ENCODE data around the gene ID2. TPM values are rescaled to one million over a fixed set of nuclear protein-coding genes. Genes with fewer than 3 reads are reported as not detected.

ID2 gene
- polyA plus RNA-seq, result 10 to 100 TPM; 12.7 to 23.1 TPM

- WGBS, 2 donors, result 0 to 1% methylated on average over 61 to 67 of the region's 70 CpGs
- Histone ChIP-seq H3K36me3 (ENCODE audit: control insufficient read depth in 2 of 2, insufficient read depth in 2 of 2, low read length in 1 of 2) (no peaks in the 10 kb centered on the region), H3K4me1 (ENCODE audit: control insufficient read depth in 2 of 2, insufficient read depth in 2 of 2, low read length in 1 of 2) (peaks cover 2 to 3% of the 10 kb centered on the region in 2 donors), H3K4me3 (ENCODE audit: low read depth in 1 of 2, low read length in 2 of 2) (peak within 1 kb of the TSS; percentile 61 to 68), H3K9me3 (ENCODE audit: control insufficient read depth in 2 of 2, insufficient read depth in 1 of 2, low read depth in 1 of 2, low read length in 1 of 2) (no peaks in the 10 kb centered on the region), H3K27me3 (ENCODE audit: control insufficient read depth in 1 of 2, insufficient read depth in 2 of 2, low read length in 2 of 2) (no peaks in the 10 kb centered on the region), H3K27ac (ENCODE audit: low read depth in 2 of 2, low read length in 1 of 2) (peak within 1 kb of the TSS; percentile 86 to 89)
Measured at GRCh38 chr2:8681786-8682692, at the start of gene ID2. Gene ID2 (plus strand): TSS chr2:8682056. CDS start chr2:8682166, 110 bp downstream.

DNA sequence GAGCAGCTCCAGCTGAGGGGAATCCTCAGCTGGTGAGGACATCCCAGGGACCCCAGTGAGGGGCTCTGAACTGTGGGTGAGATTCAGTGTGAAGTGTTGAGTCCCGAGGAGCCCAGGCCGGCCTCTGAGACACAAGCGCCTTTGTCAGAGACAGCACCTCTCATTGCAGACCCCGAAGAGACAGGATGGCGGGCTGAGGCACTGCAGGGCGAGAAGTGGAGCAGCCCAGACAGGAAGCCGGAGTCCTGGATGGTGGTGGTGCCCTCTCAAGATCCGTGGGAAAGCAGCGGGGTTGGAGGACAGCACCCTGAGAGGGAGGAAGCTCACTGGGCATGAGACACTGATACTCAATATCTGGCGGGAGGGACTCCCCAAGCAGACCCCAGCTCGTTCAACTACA lies 49.1 kb upstream of the ID2 start:
- Histone ChIP-seq H3K4me3 (ENCODE audit: low read depth in 1 of 2, low read length in 2 of 2) (no peak overlapping the region), H3K27ac (ENCODE audit: low read depth in 2 of 2, low read length in 1 of 2) (no peak overlapping the region), H3K27me3 (ENCODE audit: control insufficient read depth in 1 of 2, insufficient read depth in 2 of 2, low read length in 2 of 2) (no peaks in the 10 kb centered on the region), H3K4me1 (ENCODE audit: control insufficient read depth in 2 of 2, insufficient read depth in 2 of 2, low read length in 1 of 2) (no peaks in the 10 kb centered on the region), H3K9me3 (ENCODE audit: control insufficient read depth in 2 of 2, insufficient read depth in 1 of 2, low read depth in 1 of 2, low read length in 1 of 2) (no peaks in the 10 kb centered on the region), H3K36me3 (ENCODE audit: control insufficient read depth in 2 of 2, insufficient read depth in 2 of 2, low read length in 1 of 2) (no peaks in the 10 kb centered on the region)
- 85 to 92% methylated on average over 11 of the region's 11 CpGs for WGBS, 2 donors

DNA sequence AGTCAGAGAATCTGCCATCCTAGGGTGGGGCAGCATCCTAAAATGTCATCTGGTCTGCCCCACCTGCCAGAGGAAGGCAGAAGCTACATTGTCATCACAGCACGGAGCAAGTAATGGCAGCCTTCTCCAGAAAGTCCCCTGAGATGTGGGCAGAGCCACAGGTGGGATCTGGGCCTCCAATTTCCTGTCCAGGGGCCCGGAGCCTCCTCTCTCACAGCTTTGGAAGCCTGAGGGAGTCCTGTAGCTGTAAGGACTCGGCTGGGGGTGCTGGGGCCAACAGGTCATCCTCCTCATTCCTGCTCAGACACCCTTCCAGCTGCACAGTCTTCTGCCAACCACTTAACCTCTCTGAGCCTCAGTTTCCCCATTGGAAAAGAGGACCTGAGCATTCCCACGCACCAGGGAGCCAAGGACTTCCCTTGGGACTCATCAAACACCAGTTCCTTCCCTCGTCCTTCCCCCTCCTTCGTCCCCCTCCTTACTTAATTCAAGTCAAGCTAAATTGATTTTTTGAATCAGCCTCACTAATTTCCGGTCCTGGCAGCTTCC lies 48.6 kb upstream of the ID2 start:
- H3K27ac ChIP-seq (ENCODE audit: low read depth in 2 of 2, low read length in 1 of 2), result no peak overlapping the region
- 70 to 72% methylated on average over 7 of the region's 7 CpGs for WGBS, 2 donors
- no peaks in the 10 kb centered on the region for H3K4me1 ChIP-seq (ENCODE audit: control insufficient read depth in 2 of 2, insufficient read depth in 2 of 2, low read length in 1 of 2)

DNA sequence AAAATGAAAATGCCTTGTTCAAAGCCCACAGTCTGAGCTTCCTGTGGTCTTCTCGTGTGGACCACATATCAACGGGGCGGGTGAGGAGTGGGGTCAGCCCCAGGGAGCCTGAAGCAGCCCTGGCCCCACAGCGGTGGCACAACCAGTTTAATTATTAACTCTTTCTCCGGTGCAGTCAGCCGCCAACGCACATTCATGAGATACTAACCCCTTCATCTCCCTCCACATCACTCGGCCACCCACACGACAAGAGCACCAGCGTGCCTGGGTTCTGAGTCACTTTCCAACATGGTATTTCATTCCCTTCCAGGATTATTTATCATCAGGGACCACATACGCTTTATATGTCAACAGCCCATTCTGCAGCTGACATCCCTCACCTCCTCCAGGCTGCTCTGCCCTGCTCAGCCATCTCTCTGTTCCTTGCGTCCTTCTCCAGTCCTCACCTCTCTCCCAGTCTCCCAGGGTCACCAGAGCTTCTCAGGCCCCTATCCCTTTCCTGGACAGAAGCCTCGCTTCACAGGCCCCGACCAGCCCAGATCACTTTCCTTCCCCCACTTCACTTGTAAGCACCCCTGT lies 48.0 kb upstream of the ID2 start:
- no peaks in the 10 kb centered on the region for H3K4me1 ChIP-seq (ENCODE audit: control insufficient read depth in 2 of 2, insufficient read depth in 2 of 2, low read length in 1 of 2)
- no peak overlapping the region for H3K4me3 ChIP-seq (ENCODE audit: low read depth in 1 of 2, low read length in 2 of 2)
- H3K27me3 ChIP-seq (ENCODE audit: control insufficient read depth in 1 of 2, insufficient read depth in 2 of 2, low read length in 2 of 2), result no peaks in the 10 kb centered on the region
- 47 to 61% methylated on average over 14 of the region's 14 CpGs for WGBS, 2 donors
- H3K27ac ChIP-seq (ENCODE audit: low read depth in 2 of 2, low read length in 1 of 2), result no peak overlapping the region
- no peaks in the 10 kb centered on the region for H3K9me3 ChIP-seq (ENCODE audit: control insufficient read depth in 2 of 2, insufficient read depth in 1 of 2, low read depth in 1 of 2, low read length in 1 of 2)
- no peaks in the 10 kb centered on the region for H3K36me3 ChIP-seq (ENCODE audit: control insufficient read depth in 2 of 2, insufficient read depth in 2 of 2, low read length in 1 of 2)

More for the DNA sequence above, 48.6 kb upstream of the ID2 start:
- no peaks in the 10 kb centered on the region for H3K27me3 ChIP-seq (ENCODE audit: control insufficient read depth in 1 of 2, insufficient read depth in 2 of 2, low read length in 2 of 2)
- H3K36me3 ChIP-seq (ENCODE audit: control insufficient read depth in 2 of 2, insufficient read depth in 2 of 2, low read length in 1 of 2), result no peaks in the 10 kb centered on the region
- H3K4me3 ChIP-seq (ENCODE audit: low read depth in 1 of 2, low read length in 2 of 2), result no peak overlapping the region
- H3K9me3 ChIP-seq (ENCODE audit: control insufficient read depth in 2 of 2, insufficient read depth in 1 of 2, low read depth in 1 of 2, low read length in 1 of 2), result no peaks in the 10 kb centered on the region

- Histone ChIP-seq H3K4me3 (ENCODE audit: low read depth in 1 of 2, low read length in 2 of 2) (no peak overlapping the region), H3K36me3 (ENCODE audit: control insufficient read depth in 2 of 2, insufficient read depth in 2 of 2, low read length in 1 of 2) (no peaks in the 10 kb centered on the region), H3K27ac (ENCODE audit: low read depth in 2 of 2, low read length in 1 of 2) (no peak overlapping the region), H3K4me1 (ENCODE audit: control insufficient read depth in 2 of 2, insufficient read depth in 2 of 2, low read length in 1 of 2) (no peaks in the 10 kb centered on the region), H3K27me3 (ENCODE audit: control insufficient read depth in 1 of 2, insufficient read depth in 2 of 2, low read length in 2 of 2) (no peaks in the 10 kb centered on the region), H3K9me3 (ENCODE audit: control insufficient read depth in 2 of 2, insufficient read depth in 1 of 2, low read depth in 1 of 2, low read length in 1 of 2) (no peaks in the 10 kb centered on the region)
- 92 to 94% methylated on average over 14 of the region's 14 CpGs for WGBS, 2 donors
Measured at GRCh38 chr2:8634466-8635172, 47.2 kb upstream of the ID2 start.

- Histone ChIP-seq H3K4me1 (ENCODE audit: control insufficient read depth in 2 of 2, insufficient read depth in 2 of 2, low read length in 1 of 2) (no peaks in the 10 kb centered on the region), H3K27ac (ENCODE audit: low read depth in 2 of 2, low read length in 1 of 2) (no peak overlapping the region), H3K36me3 (ENCODE audit: control insufficient read depth in 2 of 2, insufficient read depth in 2 of 2, low read length in 1 of 2) (no peaks in the 10 kb centered on the region), H3K9me3 (ENCODE audit: control insufficient read depth in 2 of 2, insufficient read depth in 1 of 2, low read depth in 1 of 2, low read length in 1 of 2) (no peaks in the 10 kb centered on the region), H3K4me3 (ENCODE audit: low read depth in 1 of 2, low read length in 2 of 2) (no peak overlapping the region), H3K27me3 (ENCODE audit: control insufficient read depth in 1 of 2, insufficient read depth in 2 of 2, low read length in 2 of 2) (no peaks in the 10 kb centered on the region)
- WGBS, 2 donors, result 83 to 89% methylated on average over 15 of the region's 15 CpGs
Measured at GRCh38 chr2:8636041-8636491, 45.8 kb upstream of the ID2 start.

- Histone ChIP-seq H3K27me3 (ENCODE audit: control insufficient read depth in 1 of 2, insufficient read depth in 2 of 2, low read length in 2 of 2) (no peaks in the 10 kb centered on the region), H3K27ac (ENCODE audit: low read depth in 2 of 2, low read length in 1 of 2) (peak overlapping the region in 1 of 2 donors; percentile 17), H3K4me3 (ENCODE audit: low read depth in 1 of 2, low read length in 2 of 2) (no peak overlapping the region), H3K36me3 (ENCODE audit: control insufficient read depth in 2 of 2, insufficient read depth in 2 of 2, low read length in 1 of 2) (no peaks in the 10 kb centered on the region), H3K4me1 (ENCODE audit: control insufficient read depth in 2 of 2, insufficient read depth in 2 of 2, low read length in 1 of 2) (no peaks in the 10 kb centered on the region), H3K9me3 (ENCODE audit: control insufficient read depth in 2 of 2, insufficient read depth in 1 of 2, low read depth in 1 of 2, low read length in 1 of 2) (no peaks in the 10 kb centered on the region)
- 58 to 61% methylated on average over 16 of the region's 16 CpGs for WGBS, 2 donors
Measured at GRCh38 chr2:8636721-8637636, 44.9 kb upstream of the ID2 start.

GRCh38 chr2:8638327-8638726 lies 43.5 kb upstream of the ID2 start:
- no peaks in the 10 kb centered on the region for H3K27me3 ChIP-seq (ENCODE audit: control insufficient read depth in 1 of 2, insufficient read depth in 2 of 2, low read length in 2 of 2)
- H3K27ac ChIP-seq (ENCODE audit: low read depth in 2 of 2, low read length in 1 of 2), result no peak overlapping the region
- H3K9me3 ChIP-seq (ENCODE audit: control insufficient read depth in 2 of 2, insufficient read depth in 1 of 2, low read depth in 1 of 2, low read length in 1 of 2), result no peaks in the 10 kb centered on the region
- no peak overlapping the region for H3K4me3 ChIP-seq (ENCODE audit: low read depth in 1 of 2, low read length in 2 of 2)
- no peaks in the 10 kb centered on the region for H3K4me1 ChIP-seq (ENCODE audit: control insufficient read depth in 2 of 2, insufficient read depth in 2 of 2, low read length in 1 of 2)
- no peaks in the 10 kb centered on the region for H3K36me3 ChIP-seq (ENCODE audit: control insufficient read depth in 2 of 2, insufficient read depth in 2 of 2, low read length in 1 of 2)
- WGBS, 2 donors, result 85 to 86% methylated on average over 12 of the region's 12 CpGs

Measured in esophagus (tissue), 2 donors.